AG04449 (cell line): ENCODE measurements around the gene ACO1.

Experiments
- CTCF ChIA-PET: fragments of 350-600 bp; formaldehyde crosslinking; extraction: SDS; loops from one replicate; lab custom pipeline; 2021; ENCODE audit warnings: antibody characterized with exemption; lab: Yijun Ruan, JAX
- POLR2A ChIA-PET: fragments of 400-600, 350-600 bp; formaldehyde crosslinking; extraction: SDS; loops from one replicate; lab custom pipeline; 2020; ENCODE audit warnings: antibody characterized with exemption, inconsistent platforms; lab: Yijun Ruan, JAX
- DNase-seq: peaks from one replicate; pipeline ENCODE4 v3.0.0-alpha.2; 2010; ENCODE audit warnings: low read depth, low spot score
- H3K4me3 ChIP-seq: 2 replicates; pipeline ENCODE4 v1.5.1; 2011; ENCODE audit warnings: low read depth, mild to moderate bottlenecking, control low read depth, low read length
- TF ChIP-seq, protein P1 (sequence below): IDR thresholded peaks from one replicate; pipeline ENCODE4 v1.5.1; 2011; ENCODE audit warnings: mild to moderate bottlenecking, moderate library complexity, low read length, control low read depth, inconsistent platforms; ENCODE audit not compliant: insufficient read depth; ENCODE audit errors: missing control alignments

Gene ACO1

DNA sequence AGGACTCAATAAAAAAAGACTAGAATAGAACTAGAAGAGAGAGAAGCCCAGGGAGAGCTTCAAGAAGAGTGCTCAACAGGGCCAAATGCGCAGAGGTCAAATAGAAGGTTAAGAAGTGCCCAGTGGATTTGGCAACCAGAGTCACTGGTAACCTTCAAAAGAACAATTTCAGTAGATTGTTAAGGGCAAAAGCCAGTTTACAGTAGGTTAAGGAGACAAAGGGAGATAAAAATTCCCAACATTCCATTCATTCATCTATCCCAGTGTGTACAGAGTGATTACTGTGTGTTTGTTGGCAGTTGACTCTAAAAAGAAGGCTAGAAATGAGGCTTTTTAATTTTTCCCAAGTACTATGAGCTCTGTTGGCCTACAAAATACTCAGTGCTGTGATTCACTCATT lies 72.1 kb downstream of the ACO1 start:
- no peak for DNase-seq
- ChIA-PET POLR2A (no interaction called here), CTCF (interaction anchor here (1.3 to 1.6 kb wide), 2 partner anchors 23 to 123 kb away, joined by 4 to 6 read pairs; no protein-coding TSS in a partner anchor)
- TF ChIP-seq, protein P1, sequence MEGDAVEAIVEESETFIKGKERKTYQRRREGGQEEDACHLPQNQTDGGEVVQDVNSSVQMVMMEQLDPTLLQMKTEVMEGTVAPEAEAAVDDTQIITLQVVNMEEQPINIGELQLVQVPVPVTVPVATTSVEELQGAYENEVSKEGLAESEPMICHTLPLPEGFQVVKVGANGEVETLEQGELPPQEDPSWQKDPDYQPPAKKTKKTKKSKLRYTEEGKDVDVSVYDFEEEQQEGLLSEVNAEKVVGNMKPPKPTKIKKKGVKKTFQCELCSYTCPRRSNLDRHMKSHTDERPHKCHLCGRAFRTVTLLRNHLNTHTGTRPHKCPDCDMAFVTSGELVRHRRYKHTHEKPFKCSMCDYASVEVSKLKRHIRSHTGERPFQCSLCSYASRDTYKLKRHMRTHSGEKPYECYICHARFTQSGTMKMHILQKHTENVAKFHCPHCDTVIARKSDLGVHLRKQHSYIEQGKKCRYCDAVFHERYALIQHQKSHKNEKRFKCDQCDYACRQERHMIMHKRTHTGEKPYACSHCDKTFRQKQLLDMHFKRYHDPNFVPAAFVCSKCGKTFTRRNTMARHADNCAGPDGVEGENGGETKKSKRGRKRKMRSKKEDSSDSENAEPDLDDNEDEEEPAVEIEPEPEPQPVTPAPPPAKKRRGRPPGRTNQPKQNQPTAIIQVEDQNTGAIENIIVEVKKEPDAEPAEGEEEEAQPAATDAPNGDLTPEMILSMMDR: no peak
- H3K4me3 ChIP-seq: no peak overlapping the region

DNA sequence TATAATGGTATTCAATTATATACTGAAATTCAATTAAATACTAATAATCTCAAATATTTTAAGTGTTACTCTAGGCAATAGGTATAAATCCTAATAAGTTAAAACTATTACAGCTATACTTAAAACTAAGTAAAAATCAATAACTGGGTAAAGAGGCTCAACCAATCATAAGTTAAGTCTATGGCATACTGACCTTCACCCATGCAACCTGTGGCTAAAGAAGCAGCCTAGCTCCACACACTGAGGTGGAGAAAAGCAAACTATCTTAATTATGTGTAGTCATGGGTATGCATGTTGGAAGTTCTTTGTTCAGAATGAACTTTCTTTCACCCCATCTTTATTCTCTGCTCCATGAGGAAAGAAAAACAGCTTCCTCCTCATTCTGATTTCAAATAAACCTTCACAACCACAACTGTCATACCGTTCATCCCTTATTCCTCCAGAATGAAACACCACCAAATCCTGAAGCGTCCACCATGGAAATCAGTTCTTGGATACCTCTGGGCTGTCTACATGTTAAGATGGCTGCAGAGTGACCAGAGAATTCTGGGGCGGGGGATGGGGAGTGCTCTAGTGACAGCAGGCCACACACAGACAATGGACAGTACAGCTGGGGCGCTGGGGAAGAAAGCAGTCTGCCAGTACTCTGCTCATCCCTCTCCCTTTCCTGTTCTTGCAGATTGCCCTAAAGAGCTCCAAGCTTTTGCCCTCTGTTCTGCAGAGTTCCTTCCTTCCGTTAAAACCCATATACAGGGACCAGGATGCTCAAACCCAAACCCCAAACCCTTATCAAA lies 79.3 kb downstream of the ACO1 start:
- H3K4me3 ChIP-seq: no peak overlapping the region
- ChIA-PET POLR2A (no interaction called here), CTCF (interaction anchor here (1.0 kb wide), 1 partner anchor 116 kb away, joined by 3 read pairs; no protein-coding TSS in a partner anchor)
- no peak for DNase-seq
- TF ChIP-seq, protein P1: no peak

DNA sequence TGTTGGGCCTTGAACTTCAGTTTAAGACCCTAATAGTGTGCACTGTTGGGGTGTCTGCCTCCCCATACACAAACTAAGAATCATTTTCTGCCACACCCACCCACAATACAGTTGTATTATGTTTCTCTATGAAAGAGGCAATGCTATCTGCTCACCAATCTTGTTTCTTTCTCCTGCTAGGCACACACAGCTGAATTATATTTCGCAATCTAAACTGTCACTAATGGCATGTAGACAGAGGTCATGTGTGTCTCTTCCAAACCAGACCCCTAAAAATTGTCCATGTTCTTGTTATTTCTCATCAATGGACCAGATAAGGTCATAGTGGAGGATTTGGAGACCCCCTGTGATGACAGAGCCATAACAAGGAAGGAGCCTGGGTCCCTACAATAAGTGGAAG lies 84.3 kb downstream of the ACO1 start:
- POLR2A ChIA-PET: no interaction called here
- no peak overlapping the region for H3K4me3 ChIP-seq
- no peak for DNase-seq
- CTCF ChIA-PET: interaction anchor here (0.7 to 3.2 kb wide), 4 partner anchors 89 to 499 kb away, joined by 3 to 10 read pairs (median 4); no protein-coding TSS in a partner anchor
- TF ChIP-seq, protein P1: no peak

DNA sequence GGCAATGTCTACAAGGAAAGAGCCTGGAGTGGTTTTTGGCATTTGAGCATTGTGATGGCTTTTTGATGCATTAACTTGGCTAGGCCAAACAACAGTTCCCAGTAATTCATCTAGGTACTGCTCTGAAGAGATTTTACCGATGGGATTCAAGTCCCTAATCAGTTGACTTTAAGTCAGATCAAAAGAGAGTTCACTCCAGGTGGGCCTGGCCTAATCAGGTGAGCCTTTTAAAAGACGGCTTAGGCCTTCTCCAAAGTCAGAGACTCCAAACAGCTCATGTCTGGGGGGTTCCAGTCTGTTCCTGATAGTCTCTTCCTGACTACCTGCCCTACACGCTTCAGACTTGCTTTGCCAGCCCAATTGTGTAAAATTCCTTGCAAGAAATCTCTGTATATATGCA lies 87.9 kb downstream of the ACO1 start:
- no peak overlapping the region for H3K4me3 ChIP-seq
- TF ChIP-seq, protein P1: no peak
- ChIA-PET POLR2A (no interaction called here), CTCF (interaction anchor here (1.0 kb wide), 1 partner anchor 39 kb away, joined by 3 read pairs; no protein-coding TSS in a partner anchor)
- DNase-seq: no peak

DNA sequence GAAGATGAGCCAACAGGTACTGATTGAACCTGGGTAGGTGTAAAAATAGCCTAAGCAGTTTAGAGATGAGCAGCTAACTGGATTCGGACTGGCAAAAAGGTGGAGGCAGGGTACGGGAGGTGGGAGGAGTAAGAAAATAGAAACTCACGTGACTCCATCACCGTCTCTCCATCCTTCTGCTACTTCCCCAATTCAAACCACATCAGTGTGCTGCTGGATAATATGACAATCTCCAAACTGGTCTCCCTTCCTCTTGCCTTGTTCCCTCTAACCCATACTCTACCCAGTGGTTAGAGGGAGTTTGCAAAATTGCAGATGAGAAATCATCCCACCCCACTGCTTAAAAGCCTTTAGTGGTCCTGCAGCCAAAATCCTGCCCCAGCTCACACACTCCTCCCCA lies 98.9 kb downstream of the ACO1 start:
- ChIA-PET POLR2A (interaction anchor here (0.8 kb wide), 1 partner anchor 20 kb away, joined by 3 read pairs; no protein-coding TSS in a partner anchor), CTCF (interaction anchor here (0.6 kb wide), 1 partner anchor 486 kb away, joined by 3 read pairs; no protein-coding TSS in a partner anchor)
- H3K4me3 ChIP-seq: no peak overlapping the region
- no peak for DNase-seq
- TF ChIP-seq, protein P1: no peak
